K562 (cell line): ENCODE data around the gene MMP27. TPM values are rescaled to one million over a fixed set of nuclear protein-coding genes. Genes with fewer than 3 reads are reported as not detected.

Experiments
- ATAC-seq: fragments of 200-7000 bp; cut with Tn5 transposase; 3 replicates; pipeline ENCODE4 v1.9.1; 2020; ENCODE audit warnings: moderate library complexity
- BruUV-seq: library from RNA; stranded (reverse); fragments of 400-500 nt; replicated peaks from 2 replicates; lab custom pipeline; 2021; lab: Mats Ljungman, UMichigan
- CTCF ChIA-PET: fragments of 300-600 bp; formaldehyde crosslinking; extraction: SDS; loops from one replicate; lab custom pipeline; 2021; ENCODE audit warnings: low intra/inter-chr PET ratio; lab: Yijun Ruan, JAX
- POLR2A ChIA-PET: fragments of 300-600, 350-650 bp; sonication (Branson Sonifier 250); formaldehyde crosslinking; extraction: SDS; loops from one replicate; lab custom pipeline; 2021; ENCODE audit warnings: antibody characterized with exemption, inconsistent platforms; lab: Yijun Ruan, JAX
- DNase-seq, 4 experiments: peaks; one replicate each; pipeline versions ENCODE4 v3.0.0 to v3.0.0-alpha.2; 2011 to 2018; ENCODE audit warnings: low spot score in 3 of 4, mixed read lengths in 3 of 4; ENCODE audit errors: extremely low read depth in 1 of 4
- FAIRE-seq: peaks from 2 replicates; lab custom pipeline; 2011; peaks lifted over from hg19 to GRCh38; lab: Jason Lieb, UNC
- H2AFZ ChIP-seq: 2 replicates; pipeline ENCODE4 v1.6.0; 2011; ENCODE audit warnings: low read depth, low read length, control low read depth, inconsistent platforms
- H3K27ac ChIP-seq: fragments of 200-600 bp; 3 replicates; pipeline ENCODE4 v1.8.0; 2011; ENCODE audit warnings: low read depth, mild to moderate bottlenecking, control low read depth, inconsistent platforms, low read length, moderate library complexity, mixed read lengths; ENCODE audit errors: extremely low read depth
- H3K27me3 ChIP-seq, 2 experiments: fragments of 300-600 bp in 1 of 2; 2 replicates in 1 of 2; 3 replicates in 1 of 2; pipeline versions ENCODE4 v1.6.0 to v1.8.0; 2011; ENCODE audit warnings: inconsistent platforms in 2 of 2, low read length in 2 of 2, mild to moderate bottlenecking in 1 of 2, mixed read lengths in 1 of 2, moderate library complexity in 1 of 2; ENCODE audit not compliant: control insufficient read depth in 2 of 2, insufficient read depth in 2 of 2
- H3K36me3 ChIP-seq: fragments of 300-600 bp; 3 replicates; pipeline ENCODE4 v1.8.0; 2011; ENCODE audit warnings: mild to moderate bottlenecking, low read length, inconsistent platforms; ENCODE audit not compliant: control insufficient read depth, insufficient read depth
- H3K4me1 ChIP-seq, 2 experiments: fragments of 200-600 bp in 1 of 2; replicated peaks in 1 of 2; 2 replicates in 1 of 2; 3 replicates in 1 of 2; pipeline versions ENCODE4 v1.5.1 to v1.8.0; 2011; ENCODE audit warnings: inconsistent platforms in 2 of 2, low read length in 2 of 2, mild to moderate bottlenecking in 1 of 2, mixed read lengths in 1 of 2, moderate library complexity in 1 of 2; ENCODE audit not compliant: control insufficient read depth in 2 of 2, insufficient read depth in 2 of 2
- H3K4me2 ChIP-seq: 2 replicates; pipeline ENCODE4 v1.6.1; 2011; ENCODE audit warnings: low read length, control low read depth, inconsistent platforms, mixed read lengths; ENCODE audit not compliant: insufficient read depth
- H3K4me3 ChIP-seq: fragments of 200-600 bp; sonication (generic), shearing (Covaris generic); 2 replicates; pipeline ENCODE4 v1.5.1; 2016; ENCODE audit warnings: control low read depth, inconsistent platforms
- H3K79me2 ChIP-seq: fragments of 200-600 bp; 3 replicates; pipeline ENCODE4 v1.8.0; 2011; ENCODE audit warnings: low read length, inconsistent platforms; ENCODE audit not compliant: control insufficient read depth, insufficient read depth
- H3K9ac ChIP-seq, 2 experiments: 2 replicates each; pipeline versions ENCODE4 v1.6.0 to v1.6.1; 2011; ENCODE audit warnings: low read depth in 2 of 2, low read length in 2 of 2, control low read depth in 1 of 2, inconsistent platforms in 1 of 2, mild to moderate bottlenecking in 1 of 2, mixed read lengths in 1 of 2; ENCODE audit not compliant: insufficient read depth in 1 of 2
- H3K9me1 ChIP-seq: one replicate; pipeline ENCODE4 v1.6.0; 2011; ENCODE audit warnings: inconsistent platforms, mild to moderate bottlenecking, low read length, moderate library complexity; ENCODE audit not compliant: control insufficient read depth, insufficient read depth
- H3K9me3 ChIP-seq: replicated peaks from 2 replicates; pipeline ENCODE4 v1.5.1; 2011; ENCODE audit warnings: low read depth, low read length, inconsistent platforms; ENCODE audit not compliant: control insufficient read depth, insufficient read depth
- H4K20me1 ChIP-seq: replicated peaks from 2 replicates; pipeline ENCODE4 v1.6.1; 2011; ENCODE audit warnings: low read length, inconsistent platforms, mixed read lengths; ENCODE audit not compliant: control insufficient read depth, insufficient read depth
- ATF1 ChIP-seq, 2 experiments: fragments of 450-650 bp in 1 of 2; IDR thresholded peaks; 2 replicates each; pipeline ENCODE4 v1.6.1; 2016; ENCODE audit warnings: missing compliant biosample characterization in 1 of 2, missing genetic modification characterization in 1 of 2
- ELF1 ChIP-seq: fragments of 200-800 bp; sonication (Bioruptor generic); IDR thresholded peaks from 2 replicates; pipeline ENCODE4 v1.6.1; 2016; ENCODE audit warnings: missing genetic modification characterization, missing compliant biosample characterization
- ELF4 ChIP-seq: fragments of 450-650 bp; formaldehyde crosslinking; IDR thresholded peaks from 2 replicates; pipeline ENCODE4 v1.4.0; 2022; ENCODE audit warnings: missing genetic modification characterization
- IRF2 ChIP-seq: sonication (generic); formaldehyde crosslinking; IDR thresholded peaks from 2 replicates; pipeline ENCODE4 v1.8.1; 2022; ENCODE audit warnings: mild to moderate bottlenecking, missing genetic modification reagents
- MEIS2 ChIP-seq: fragments of 450-650 bp; IDR thresholded peaks from 2 replicates; pipeline ENCODE4 v1.6.1; 2014; ENCODE audit warnings: mild to moderate bottlenecking; ENCODE audit not compliant: partially characterized antibody
- RAD51 ChIP-seq: fragments of 450-650 bp; IDR thresholded peaks from 2 replicates; pipeline ENCODE4 v1.7.1; 2016; ENCODE audit warnings: low read depth, mild to moderate bottlenecking, borderline replicate concordance
- SAFB ChIP-seq: fragments of 200-400 bp; formaldehyde crosslinking; IDR thresholded peaks from 2 replicates; pipeline ENCODE4 v1.6.1; 2017; ENCODE audit warnings: low read depth, low read length, borderline replicate concordance
- STAT5A ChIP-seq: IDR thresholded peaks from 2 replicates; pipeline ENCODE4 v1.6.1; 2012; ENCODE audit warnings: low read length, inconsistent platforms, borderline replicate concordance
- ZNF408 ChIP-seq: fragments of 250-450 bp; sonication (Bioruptor Pico); IDR thresholded peaks from 2 replicates; pipeline ENCODE4 v1.4.0; 2020; ENCODE audit warnings: low read depth, mild to moderate bottlenecking, moderate library complexity
- WGBS: fragments of 100-300 bp; shearing (Covaris generic); methylation state at CpG from one replicate; pipeline ENCODE4 v1.1.6; 2016; ENCODE audit warnings: low coverage, mixed read lengths; ENCODE audit not compliant: insufficient coverage; ENCODE audit errors: missing lambda C conversion rate; 5-methylcytosine and 5-hydroxymethylcytosine counted together
- in situ Hi-C: fragments of 300-500 bp; cut with MboI; formaldehyde crosslinking; loops from 4 replicates; pipeline ENCODE4 v1.15.0; 2018; ENCODE audit warnings: inconsistent platforms, mixed read lengths
- intact Hi-C: fragments of 100-400 bp; cut with micrococcal nuclease; formaldehyde crosslinking; loops from 2 replicates; pipeline ENCODE4 v1.14.2; 2022
- polyA plus RNA-seq, 8 experiments: library from polyadenylated mRNA; depleted of rRNA in 4 of 8; stranded (reverse) in 5 of 8; unstranded in 3 of 8; fragments of >200 nt; fragmentation: Nextera tagmentation in 2 of 8; fragmentation: Illumina TruSeq in 1 of 8; extraction: Ambion mirVana in 2 of 8; extraction: Trizol in 1 of 8; gene quantifications; 2 replicates each; pipeline versions ENCODE4 v1.2.1 to v1.2.3, GENCODE V29; 2011 to 2014; ENCODE audit warnings: inconsistent platforms in 1 of 8, missing spikeins in 1 of 8
- total RNA-seq, 7 experiments: library from RNA; depleted of rRNA in 6 of 7; stranded (reverse); fragments of >200 nt in 6 of 7; fragmentation: Illumina TruSeq in 2 of 7; extraction: Trizol in 2 of 7; gene quantifications; 2 replicates each; pipeline versions ENCODE4 v1.2.1 to v1.2.3, GENCODE V29; 2011 to 2021; ENCODE audit warnings: low replicate concordance in 1 of 7
- TF ChIP-seq, protein P1 (sequence below): IDR thresholded peaks from 2 replicates; pipeline ENCODE4 v1.6.1; 2014; ENCODE audit warnings: antibody characterized with exemption
- TF ChIP-seq, protein P2 (sequence below): fragments of 450-650 bp; IDR thresholded peaks from 2 replicates; pipeline ENCODE4 v1.7.1; 2018; ENCODE audit warnings: mild to moderate bottlenecking, low read depth; ENCODE audit not compliant: partially characterized antibody
- TF ChIP-seq, protein P3 (sequence below): fragments of 450-650 bp; IDR thresholded peaks from 2 replicates; pipeline ENCODE4 v1.6.1; 2018; ENCODE audit not compliant: partially characterized antibody

The MMP27 gene
- total and polyA plus RNA-seq, 9 of the 15 experiments (the other 6 are each of a cell fraction or from before 2014, with no cell fraction given), result not detected

DNA sequence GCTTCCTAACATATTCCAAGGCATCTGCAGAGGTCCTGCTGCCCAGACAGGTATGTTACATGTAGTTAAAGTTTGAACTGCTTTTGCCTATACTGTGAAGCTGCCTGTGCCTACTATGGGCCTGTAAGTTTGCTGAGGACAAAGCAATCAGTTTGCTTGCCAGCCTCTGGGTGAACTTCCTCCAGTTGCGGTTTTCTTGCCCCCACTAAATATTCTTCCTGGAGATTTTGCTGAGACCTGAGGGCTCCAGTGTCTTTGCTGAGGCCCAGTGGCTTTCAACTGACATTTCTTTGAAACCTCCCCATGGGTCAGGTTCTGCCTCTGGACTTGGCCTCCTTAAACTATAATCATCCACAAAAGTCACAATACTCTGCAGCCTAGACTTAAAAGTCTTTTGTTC is 50.8 kb downstream of the MMP27 start:
- H3K27me3 ChIP-seq, result no peaks in the 10 kb centered on the region
- intact Hi-C loops (no loop called here), in situ Hi-C loops (no loop called here)
- no peak overlapping the region for H3K27ac ChIP-seq
- no peaks in the 10 kb centered on the region for H3K9me1 ChIP-seq
- no peaks in the 10 kb centered on the region for H4K20me1 ChIP-seq
- H3K4me1 ChIP-seq, result no peaks in the 10 kb centered on the region
- DNase-seq (no peak), FAIRE-seq (no peak), ATAC-seq (no peak)
- no peaks in the 10 kb centered on the region for H3K36me3 ChIP-seq
- H2AFZ ChIP-seq, result no peak overlapping the region
- H3K4me2 ChIP-seq, result no peak overlapping the region
- 0% methylated on average over 1 of the region's 1 CpG for WGBS
- CTCF ChIA-PET, result no interaction called here
- no peak overlapping the region for H3K4me3 ChIP-seq
- no peak overlapping the region for H3K9ac ChIP-seq
- TF ChIP-seq ELF1 (tag) (no peak), ATF1 (CRISPR knock-in tag; IDR thresholded peaks at IDR 0.05) (no peak), ATF1 (tag; IDR thresholded peaks at IDR 0.05) (no peak), ELF4 (CRISPR knock-in tag) (no peak), IRF2 (CRISPR knock-in tag) (no peak), ZNF408 (no peak), RAD51 (no peak), MEIS2 (no peak), SAFB (no peak), STAT5A (no peak)
- TF ChIP-seq, protein P1, sequence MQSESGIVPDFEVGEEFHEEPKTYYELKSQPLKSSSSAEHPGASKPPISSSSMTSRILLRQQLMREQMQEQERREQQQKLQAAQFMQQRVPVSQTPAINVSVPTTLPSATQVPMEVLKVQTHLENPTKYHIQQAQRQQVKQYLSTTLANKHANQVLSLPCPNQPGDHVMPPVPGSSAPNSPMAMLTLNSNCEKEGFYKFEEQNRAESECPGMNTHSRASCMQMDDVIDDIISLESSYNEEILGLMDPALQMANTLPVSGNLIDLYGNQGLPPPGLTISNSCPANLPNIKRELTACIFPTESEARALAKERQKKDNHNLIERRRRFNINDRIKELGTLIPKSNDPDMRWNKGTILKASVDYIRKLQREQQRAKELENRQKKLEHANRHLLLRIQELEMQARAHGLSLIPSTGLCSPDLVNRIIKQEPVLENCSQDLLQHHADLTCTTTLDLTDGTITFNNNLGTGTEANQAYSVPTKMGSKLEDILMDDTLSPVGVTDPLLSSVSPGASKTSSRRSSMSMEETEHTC, result no peak
- TF ChIP-seq, protein P2, sequence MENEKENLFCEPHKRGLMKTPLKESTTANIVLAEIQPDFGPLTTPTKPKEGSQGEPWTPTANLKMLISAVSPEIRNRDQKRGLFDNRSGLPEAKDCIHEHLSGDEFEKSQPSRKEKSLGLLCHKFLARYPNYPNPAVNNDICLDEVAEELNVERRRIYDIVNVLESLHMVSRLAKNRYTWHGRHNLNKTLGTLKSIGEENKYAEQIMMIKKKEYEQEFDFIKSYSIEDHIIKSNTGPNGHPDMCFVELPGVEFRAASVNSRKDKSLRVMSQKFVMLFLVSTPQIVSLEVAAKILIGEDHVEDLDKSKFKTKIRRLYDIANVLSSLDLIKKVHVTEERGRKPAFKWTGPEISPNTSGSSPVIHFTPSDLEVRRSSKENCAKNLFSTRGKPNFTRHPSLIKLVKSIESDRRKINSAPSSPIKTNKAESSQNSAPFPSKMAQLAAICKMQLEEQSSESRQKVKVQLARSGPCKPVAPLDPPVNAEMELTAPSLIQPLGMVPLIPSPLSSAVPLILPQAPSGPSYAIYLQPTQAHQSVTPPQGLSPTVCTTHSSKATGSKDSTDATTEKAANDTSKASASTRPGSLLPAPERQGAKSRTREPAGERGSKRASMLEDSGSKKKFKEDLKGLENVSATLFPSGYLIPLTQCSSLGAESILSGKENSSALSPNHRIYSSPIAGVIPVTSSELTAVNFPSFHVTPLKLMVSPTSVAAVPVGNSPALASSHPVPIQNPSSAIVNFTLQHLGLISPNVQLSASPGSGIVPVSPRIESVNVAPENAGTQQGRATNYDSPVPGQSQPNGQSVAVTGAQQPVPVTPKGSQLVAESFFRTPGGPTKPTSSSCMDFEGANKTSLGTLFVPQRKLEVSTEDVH, result no peak
- TF ChIP-seq, protein P3, sequence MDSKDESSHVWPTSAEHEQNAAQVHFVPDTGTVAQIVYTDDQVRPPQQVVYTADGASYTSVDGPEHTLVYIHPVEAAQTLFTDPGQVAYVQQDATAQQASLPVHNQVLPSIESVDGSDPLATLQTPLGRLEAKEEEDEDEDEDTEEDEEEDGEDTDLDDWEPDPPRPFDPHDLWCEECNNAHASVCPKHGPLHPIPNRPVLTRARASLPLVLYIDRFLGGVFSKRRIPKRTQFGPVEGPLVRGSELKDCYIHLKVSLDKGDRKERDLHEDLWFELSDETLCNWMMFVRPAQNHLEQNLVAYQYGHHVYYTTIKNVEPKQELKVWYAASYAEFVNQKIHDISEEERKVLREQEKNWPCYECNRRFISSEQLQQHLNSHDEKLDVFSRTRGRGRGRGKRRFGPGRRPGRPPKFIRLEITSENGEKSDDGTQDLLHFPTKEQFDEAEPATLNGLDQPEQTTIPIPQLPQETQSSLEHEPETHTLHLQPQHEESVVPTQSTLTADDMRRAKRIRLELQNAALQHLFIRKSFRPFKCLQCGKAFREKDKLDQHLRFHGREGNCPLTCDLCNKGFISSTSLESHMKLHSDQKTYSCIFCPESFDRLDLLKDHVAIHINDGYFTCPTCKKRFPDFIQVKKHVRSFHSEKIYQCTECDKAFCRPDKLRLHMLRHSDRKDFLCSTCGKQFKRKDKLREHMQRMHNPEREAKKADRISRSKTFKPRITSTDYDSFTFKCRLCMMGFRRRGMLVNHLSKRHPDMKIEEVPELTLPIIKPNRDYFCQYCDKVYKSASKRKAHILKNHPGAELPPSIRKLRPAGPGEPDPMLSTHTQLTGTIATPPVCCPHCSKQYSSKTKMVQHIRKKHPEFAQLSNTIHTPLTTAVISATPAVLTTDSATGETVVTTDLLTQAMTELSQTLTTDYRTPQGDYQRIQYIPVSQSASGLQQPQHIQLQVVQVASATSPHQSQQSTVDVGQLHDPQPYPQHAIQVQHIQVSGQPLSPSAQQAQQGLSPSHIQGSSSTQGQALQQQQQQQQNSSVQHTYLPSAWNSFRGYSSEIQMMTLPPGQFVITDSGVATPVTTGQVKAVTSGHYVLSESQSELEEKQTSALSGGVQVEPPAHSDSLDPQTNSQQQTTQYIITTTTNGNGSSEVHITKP, result no peak
- TF ChIP-seq, all 486 proteins: peak for 0
- Histone ChIP-seq H3K79me2 (no peaks in the 10 kb centered on the region), H3K9me3 (peaks cover 4% of the 10 kb centered on the region)
- no TSS peak for BruUV-seq
- POLR2A ChIA-PET, result interaction anchor here (0.7 kb wide), 1 partner anchor 274 kb away, joined by 3 read pairs; no protein-coding TSS in a partner anchor
